Astrocyte (in vitro differentiated cells and primary cell): Measurements from ENCODE around the gene ECSCR. TPM values are rescaled to one million over a fixed set of nuclear protein-coding genes. Genes with fewer than 3 reads are reported as not detected.

Source experiments
- DNase-seq: peaks from one replicate; pipeline ENCODE4 v3.0.0-alpha.2; 2010; ENCODE audit warnings: low read depth
- FAIRE-seq: peaks from 2 replicates; lab custom pipeline; 2011; peaks lifted over from hg19 to GRCh38; lab: Jason Lieb, UNC
- H2AFZ ChIP-seq: 2 replicates; pipeline ENCODE4 v1.6.0; 2012; ENCODE audit warnings: low read depth, low read length, inconsistent platforms
- H3K27ac ChIP-seq: 2 replicates; pipeline ENCODE4 v1.5.1; 2011; ENCODE audit warnings: low read depth, low read length, inconsistent platforms
- H3K27me3 ChIP-seq: 2 replicates; pipeline ENCODE4 v1.6.0; 2011; ENCODE audit warnings: low read length, inconsistent platforms; ENCODE audit not compliant: insufficient read depth
- H3K36me3 ChIP-seq: 2 replicates; pipeline ENCODE4 v1.5.1; 2011; ENCODE audit warnings: low read length, inconsistent platforms; ENCODE audit not compliant: insufficient read depth
- H3K4me1 ChIP-seq: 2 replicates; pipeline ENCODE4 v1.5.1; 2011; ENCODE audit warnings: low read length, inconsistent platforms; ENCODE audit not compliant: insufficient read depth
- H3K4me2 ChIP-seq: 2 replicates; pipeline ENCODE4 v1.6.0; 2012; ENCODE audit warnings: low read length, inconsistent platforms
- H3K4me3 ChIP-seq: 2 replicates; pipeline ENCODE4 v1.5.1; 2011; ENCODE audit warnings: low read depth, mild to moderate bottlenecking, low read length, inconsistent platforms; ENCODE audit not compliant: insufficient read depth
- H3K79me2 ChIP-seq: 2 replicates; pipeline ENCODE4 v1.6.0; 2012; ENCODE audit warnings: mild to moderate bottlenecking, low read length, inconsistent platforms; ENCODE audit not compliant: insufficient read depth
- H3K9ac ChIP-seq: 2 replicates; pipeline ENCODE4 v1.6.0; 2012; ENCODE audit warnings: mild to moderate bottlenecking, low read length, inconsistent platforms
- H3K9me3 ChIP-seq: 2 replicates; pipeline ENCODE4 v1.5.1; 2012; ENCODE audit warnings: low read depth, mild to moderate bottlenecking, low read length, inconsistent platforms; ENCODE audit not compliant: insufficient read depth
- H4K20me1 ChIP-seq: 2 replicates; pipeline ENCODE4 v1.6.0; 2012; ENCODE audit warnings: low read length, inconsistent platforms; ENCODE audit not compliant: insufficient read depth
- H3K27ac Mint-ChIP-seq: one replicate; pipeline ENCODE4 v1.8.0; 2021; ENCODE audit warnings: mild to moderate bottlenecking, mixed read lengths; ENCODE audit not compliant: unreplicated experiment
- H3K27me3 Mint-ChIP-seq: one replicate; pipeline ENCODE4 v1.8.0; 2021; ENCODE audit warnings: low read depth, mixed read lengths; ENCODE audit not compliant: unreplicated experiment
- H3K36me3 Mint-ChIP-seq: one replicate; pipeline ENCODE4 v1.8.0; 2021; ENCODE audit warnings: low read depth, mixed read lengths; ENCODE audit not compliant: unreplicated experiment
- H3K4me1 Mint-ChIP-seq: one replicate; pipeline ENCODE4 v1.8.0; 2021; ENCODE audit warnings: low read depth, mixed read lengths; ENCODE audit not compliant: unreplicated experiment
- H3K4me3 Mint-ChIP-seq: one replicate; pipeline ENCODE4 v1.8.0; 2021; ENCODE audit warnings: mild to moderate bottlenecking, moderate library complexity, mixed read lengths; ENCODE audit not compliant: unreplicated experiment
- H3K9me3 Mint-ChIP-seq: one replicate; pipeline ENCODE4 v1.8.0; 2021; ENCODE audit warnings: mild to moderate bottlenecking, mixed read lengths; ENCODE audit not compliant: unreplicated experiment
- CTCF ChIP-seq: IDR thresholded peaks from 2 replicates; pipeline ENCODE4 v1.5.1; 2011; ENCODE audit warnings: low read depth, mild to moderate bottlenecking, inconsistent platforms, low read length, moderate library complexity; ENCODE audit not compliant: insufficient read depth
- EZH2 ChIP-seq: IDR thresholded peaks from 2 replicates; pipeline ENCODE4 v1.6.1; 2012; ENCODE audit warnings: mild to moderate bottlenecking, low read length, inconsistent platforms; ENCODE audit not compliant: insufficient read depth
- total RNA-seq: library from RNA; stranded (reverse); gene quantifications from 2 replicates; pipeline ENCODE4 v1.2.1, GENCODE V29; 2021

ECSCR gene
- total RNA-seq, 1 donor from 2014 or later, result 1.00 TPM

- Histone ChIP-seq H3K4me2 (no peak overlapping the region), H2AFZ (no peak overlapping the region), H3K27me3 (no peaks in the 10 kb centered on the region), H3K79me2 (no peaks in the 10 kb centered on the region), H3K4me1 (peaks cover 30% of the 10 kb centered on the region), H4K20me1 (no peaks in the 10 kb centered on the region), H3K27ac (no peak overlapping the region), H3K36me3 (peaks cover 3% of the 10 kb centered on the region), H3K4me3 (no peak overlapping the region), H3K9me3 (no peaks in the 10 kb centered on the region), H3K9ac (no peak overlapping the region)
- Mint-ChIP-seq H3K9me3 (no peaks in the 10 kb centered on the region), H3K27me3 (peaks cover 5% of the 10 kb centered on the region), H3K27ac (no peak overlapping the region), H3K4me1 (peaks cover 11% of the 10 kb centered on the region), H3K4me3 (no peak overlapping the region), H3K36me3 (no peaks in the 10 kb centered on the region)
- DNase-seq (peak; percentile 31), FAIRE-seq (no peak)
- TF ChIP-seq CTCF, result no peak
- no peak for TF ChIP-seq EZH2
Measured at GRCh38 chr5:139446956-139447779, 15.4 kb downstream of the ECSCR start.

- Histone ChIP-seq H3K79me2 (no peaks in the 10 kb centered on the region), H3K27ac (no peak overlapping the region), H2AFZ (no peak overlapping the region), H3K36me3 (no peaks in the 10 kb centered on the region), H3K4me1 (peaks cover 30% of the 10 kb centered on the region), H3K4me3 (no peak overlapping the region), H3K27me3 (no peaks in the 10 kb centered on the region), H3K4me2 (no peak overlapping the region), H3K9me3 (no peaks in the 10 kb centered on the region), H3K9ac (no peak overlapping the region), H4K20me1 (no peaks in the 10 kb centered on the region)
- no peaks in the 10 kb centered on the region for H3K9me3 Mint-ChIP-seq
- H3K27me3 Mint-ChIP-seq, result peaks cover 5% of the 10 kb centered on the region
- H3K4me3 Mint-ChIP-seq, result no peak overlapping the region
- H3K4me1 Mint-ChIP-seq, result peaks cover 11% of the 10 kb centered on the region
- peak; percentile 85 for DNase-seq
- H3K36me3 Mint-ChIP-seq, result no peaks in the 10 kb centered on the region
- no peak overlapping the region for H3K27ac Mint-ChIP-seq
- no peak for TF ChIP-seq CTCF
- TF ChIP-seq EZH2, result no peak
- no peak for FAIRE-seq
Measured at GRCh38 chr5:139445325-139446170, 17.0 kb downstream of the ECSCR start.
